Muscle layer of duodenum (tissue), 2 donors: ENCODE measurements around the gene GNG8.

Source experiments
- H3K27ac ChIP-seq: one replicate; pipeline ENCODE4 v1.7.0; 2013; ENCODE audit warnings: mild to moderate bottlenecking, low read length
- H3K27me3 ChIP-seq: one replicate; pipeline ENCODE4 v1.7.0; 2013; ENCODE audit warnings: low read depth, mild to moderate bottlenecking, control low read depth, low read length
- H3K36me3 ChIP-seq, 2 donors: one replicate each; pipeline ENCODE4 v1.7.0; 2013; ENCODE audit warnings: low read length in 2 of 2, control low read depth in 1 of 2, mild to moderate bottlenecking in 1 of 2; ENCODE audit not compliant: insufficient read depth in 2 of 2, control insufficient read depth in 1 of 2
- H3K4me1 ChIP-seq, 2 donors: one replicate each; pipeline ENCODE4 v1.7.0; 2013; ENCODE audit warnings: low read length in 2 of 2, mild to moderate bottlenecking in 2 of 2, control low read depth in 1 of 2, moderate library complexity in 1 of 2; ENCODE audit not compliant: insufficient read depth in 2 of 2, control insufficient read depth in 1 of 2
- H3K4me3 ChIP-seq, 2 donors: one replicate each; pipeline ENCODE4 v1.7.0; 2013; ENCODE audit warnings: low read length in 2 of 2, low read depth in 1 of 2, mild to moderate bottlenecking in 1 of 2
- H3K9me3 ChIP-seq, 2 donors: one replicate each; pipeline ENCODE4 v1.7.0; 2013; ENCODE audit warnings: low read length in 2 of 2, control low read depth in 1 of 2, mild to moderate bottlenecking in 1 of 2; ENCODE audit not compliant: control insufficient read depth in 1 of 2
- donor health status: healthy.

Gene GNG8

GRCh38 chr19:46606019-46606418 is 30.0 kb downstream of the GNG8 start:
- Histone ChIP-seq H3K9me3 (no peaks in the 10 kb centered on the region), H3K27me3 (no peaks in the 10 kb centered on the region), H3K4me3 (no peak overlapping the region), H3K27ac (no peak overlapping the region), H3K4me1 (peaks cover 17 to 40% of the 10 kb centered on the region in 2 donors), H3K36me3 (peaks cover 39% of the 10 kb centered on the region in 2 donors)

DNA sequence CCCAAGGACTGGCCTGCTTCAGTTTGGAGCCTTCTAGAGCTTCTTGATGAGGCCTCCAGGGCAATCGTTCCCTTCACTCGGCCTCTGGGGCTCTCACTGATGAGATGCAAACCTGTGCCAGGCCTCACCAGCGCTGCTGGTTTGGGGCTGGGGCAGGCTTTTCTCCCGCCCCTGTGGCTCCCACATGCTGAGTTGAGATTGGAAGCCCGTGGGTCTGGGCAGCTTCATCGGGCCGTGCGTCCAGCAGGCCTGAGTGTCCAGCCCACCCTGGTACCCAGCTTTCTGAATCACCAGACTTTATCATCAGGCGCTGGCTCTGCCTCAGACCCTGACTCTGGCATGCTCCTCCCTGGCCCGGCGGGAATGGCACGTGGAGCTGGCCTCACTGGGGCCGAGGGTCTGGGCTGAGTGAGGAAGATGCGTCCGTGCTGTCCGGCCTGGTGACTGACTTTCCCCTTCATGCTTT is 30.6 kb downstream of the GNG8 start:
- no peak overlapping the region for H3K27ac ChIP-seq
- no peak overlapping the region for H3K4me3 ChIP-seq
- H3K27me3 ChIP-seq = no peaks in the 10 kb centered on the region
- H3K9me3 ChIP-seq = no peaks in the 10 kb centered on the region
- peaks cover 39 to 42% of the 10 kb centered on the region in 2 donors for H3K36me3 ChIP-seq
- peaks cover 17 to 40% of the 10 kb centered on the region in 2 donors for H3K4me1 ChIP-seq

DNA sequence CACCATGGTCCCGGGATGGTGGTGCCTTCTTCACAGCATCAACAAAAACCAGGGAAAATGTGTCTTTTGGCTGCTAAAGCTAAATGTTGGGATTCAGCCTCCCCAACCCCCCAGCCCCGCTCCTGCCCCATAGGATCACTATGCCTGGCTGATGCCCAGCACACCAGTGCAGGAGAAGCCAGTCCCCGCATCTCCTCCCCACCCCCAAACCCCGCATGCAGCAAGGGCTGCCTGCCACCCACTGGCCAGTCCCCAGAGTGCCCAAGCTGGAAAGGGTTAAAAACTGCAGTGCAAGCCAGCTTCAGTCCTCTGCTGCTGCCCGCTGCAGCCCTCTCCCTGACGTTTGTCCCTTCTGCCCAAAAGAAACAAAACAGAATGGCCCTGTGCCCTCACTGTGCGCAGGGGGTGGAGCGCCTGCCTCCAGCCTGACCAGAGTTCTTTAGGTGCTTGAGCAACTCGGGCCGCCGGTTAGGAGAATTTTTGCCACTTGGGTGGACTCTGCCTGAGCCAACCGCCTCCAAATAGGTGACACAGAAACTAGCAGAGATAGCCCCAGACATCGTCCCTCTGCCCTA is 31.1 kb downstream of the GNG8 start:
- Histone ChIP-seq H3K9me3 (no peaks in the 10 kb centered on the region), H3K4me1 (peaks cover 17 to 44% of the 10 kb centered on the region in 2 donors), H3K27ac (no peak overlapping the region), H3K27me3 (no peaks in the 10 kb centered on the region), H3K4me3 (peak overlapping the region in 1 of 2 donors; percentile 14), H3K36me3 (peaks cover 39 to 41% of the 10 kb centered on the region in 2 donors)

- peak overlapping the region; percentile 96 for H3K27ac ChIP-seq
- H3K27me3 ChIP-seq = no peaks in the 10 kb centered on the region
- H3K4me3 ChIP-seq = peak overlapping the region; percentile 96 to 99
- peaks cover 0 to 5% of the 10 kb centered on the region in 2 donors for H3K9me3 ChIP-seq
- H3K36me3 ChIP-seq = peaks cover 30% of the 10 kb centered on the region in 2 donors
- H3K4me1 ChIP-seq = peaks cover 17 to 45% of the 10 kb centered on the region in 2 donors
Observed at GRCh38 chr19:46603752-46604231, 32.2 kb downstream of the GNG8 start.

DNA sequence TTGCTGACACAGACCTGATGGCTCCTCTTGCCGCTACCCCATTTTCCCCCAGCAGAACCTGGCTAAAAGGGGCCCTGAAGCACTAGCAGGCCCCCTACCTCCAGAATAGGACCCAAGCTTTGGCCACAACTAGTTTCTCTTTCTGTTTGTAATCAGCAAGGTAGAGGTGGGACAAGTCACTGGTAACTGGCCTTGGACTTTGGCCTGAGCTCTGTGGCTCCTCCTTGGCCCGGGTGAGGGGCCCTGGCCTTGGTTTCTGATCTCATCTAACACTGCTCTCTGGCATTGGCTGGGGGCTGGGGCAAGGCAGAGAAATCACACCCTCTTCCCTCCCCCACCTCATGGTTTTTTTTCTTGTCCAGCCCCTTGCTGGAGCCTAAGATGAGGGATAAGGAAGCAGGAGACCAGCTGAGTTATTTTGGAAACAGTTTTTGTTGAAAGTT is 32.8 kb downstream of the GNG8 start:
- Histone ChIP-seq H3K27me3 (no peaks in the 10 kb centered on the region), H3K4me1 (peaks cover 17 to 45% of the 10 kb centered on the region in 2 donors), H3K36me3 (peaks cover 24% of the 10 kb centered on the region in 2 donors), H3K4me3 (peak overlapping the region; percentile 96 to 99), H3K9me3 (peaks cover 0 to 6% of the 10 kb centered on the region in 2 donors), H3K27ac (peak overlapping the region; percentile 96)

DNA sequence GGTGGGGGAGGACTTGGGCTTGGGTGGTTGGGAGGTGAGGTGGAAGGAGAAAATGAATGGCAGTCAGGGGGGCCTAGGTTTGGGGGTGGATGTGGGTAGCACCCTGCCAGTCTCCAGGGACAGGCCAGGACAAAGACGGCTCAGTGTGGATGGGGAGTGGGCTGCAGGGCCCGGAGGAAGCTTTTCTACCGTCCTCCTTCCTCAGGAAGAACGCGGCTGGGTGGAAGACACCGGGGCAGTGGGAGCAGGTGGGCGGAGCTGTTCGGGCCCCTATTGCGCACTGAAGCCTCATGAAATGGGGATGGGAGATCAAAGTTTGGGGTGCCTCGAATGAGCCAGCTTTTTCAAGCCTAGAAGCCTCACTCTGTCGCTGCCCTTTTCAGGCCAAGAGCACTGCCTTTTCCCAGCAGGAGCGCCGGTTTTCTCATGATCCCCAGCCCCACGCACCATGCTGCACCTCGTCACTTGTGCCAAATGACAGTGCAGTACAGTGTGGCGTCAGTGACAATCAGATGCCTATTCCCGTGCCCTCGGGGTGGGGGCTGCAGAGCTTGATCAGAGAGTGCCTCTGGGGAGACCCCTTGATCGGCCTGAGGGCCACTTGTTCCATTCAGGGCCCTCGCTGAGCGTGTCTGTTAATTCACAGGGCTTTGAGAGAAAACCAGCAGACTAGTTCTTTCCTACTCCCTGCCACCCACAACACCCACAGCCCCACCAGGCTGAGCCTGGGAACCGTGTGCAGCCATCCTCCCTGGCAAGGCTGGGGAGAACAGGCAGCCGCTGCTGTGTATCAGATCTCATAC is 33.4 kb downstream of the GNG8 start:
- no peaks in the 10 kb centered on the region for H3K27me3 ChIP-seq
- H3K4me3 ChIP-seq = peak overlapping the region; percentile 96 to 99
- peaks cover 0 to 6% of the 10 kb centered on the region in 2 donors for H3K9me3 ChIP-seq
- peak overlapping the region; percentile 96 for H3K27ac ChIP-seq
- peaks cover 18% of the 10 kb centered on the region in 2 donors for H3K36me3 ChIP-seq
- H3K4me1 ChIP-seq = peaks cover 17 to 45% of the 10 kb centered on the region in 2 donors

DNA sequence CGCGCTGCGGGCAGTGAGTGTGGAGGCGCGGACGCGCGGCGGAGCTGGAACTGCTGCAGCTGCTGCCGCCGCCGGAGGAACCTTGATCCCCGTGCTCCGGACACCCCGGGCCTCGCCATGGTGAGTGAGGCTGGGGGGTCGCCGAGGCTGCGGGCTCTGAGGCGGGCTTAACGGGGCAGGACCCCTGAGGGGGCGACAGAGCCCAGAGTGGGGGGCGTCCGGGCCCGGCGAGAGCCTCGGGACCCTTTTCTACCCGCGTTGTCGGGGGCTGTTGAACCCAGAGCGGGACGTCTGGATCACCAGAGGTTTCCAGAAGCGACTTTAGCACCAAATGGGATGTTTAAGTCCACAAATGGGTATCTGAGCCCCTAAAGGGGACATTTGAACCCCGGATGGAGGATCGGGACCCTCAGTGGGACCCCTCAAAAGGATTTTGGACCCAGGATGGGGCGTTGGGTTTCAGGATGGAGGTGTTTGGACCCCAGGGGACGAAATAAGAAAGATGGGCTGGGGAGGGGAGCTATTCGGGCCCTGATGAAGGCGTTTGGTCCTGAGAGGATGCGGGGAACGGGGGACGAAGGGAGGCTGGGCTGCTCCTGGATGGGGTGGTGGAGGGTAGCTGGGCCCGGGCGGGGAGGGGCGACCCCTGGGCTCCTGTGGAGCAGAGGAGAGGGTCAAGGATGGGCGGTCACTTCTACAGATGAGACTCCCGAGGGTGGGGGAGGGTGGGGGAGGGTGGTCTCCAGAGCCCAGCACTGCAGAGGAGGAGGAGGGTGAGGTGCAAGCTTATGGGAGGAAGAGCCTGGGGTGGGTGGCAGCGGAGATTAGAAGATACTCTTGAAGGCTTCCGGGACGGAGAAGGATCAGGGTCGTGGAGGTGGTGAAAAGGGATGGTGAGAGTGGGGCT is 34.4 kb downstream of the GNG8 start, which contains the start of gene CALM3:
CALM3 (plus strand) TSS at position 13 of the 907 bp plus-strand sequence; CDS start at position 118, 105 bp downstream.
- Histone ChIP-seq H3K36me3 (peaks cover 8 to 10% of the 10 kb centered on the region in 2 donors), H3K9me3 (peaks cover 0 to 6% of the 10 kb centered on the region in 2 donors), H3K4me1 (peaks cover 17 to 40% of the 10 kb centered on the region in 2 donors)

DNA sequence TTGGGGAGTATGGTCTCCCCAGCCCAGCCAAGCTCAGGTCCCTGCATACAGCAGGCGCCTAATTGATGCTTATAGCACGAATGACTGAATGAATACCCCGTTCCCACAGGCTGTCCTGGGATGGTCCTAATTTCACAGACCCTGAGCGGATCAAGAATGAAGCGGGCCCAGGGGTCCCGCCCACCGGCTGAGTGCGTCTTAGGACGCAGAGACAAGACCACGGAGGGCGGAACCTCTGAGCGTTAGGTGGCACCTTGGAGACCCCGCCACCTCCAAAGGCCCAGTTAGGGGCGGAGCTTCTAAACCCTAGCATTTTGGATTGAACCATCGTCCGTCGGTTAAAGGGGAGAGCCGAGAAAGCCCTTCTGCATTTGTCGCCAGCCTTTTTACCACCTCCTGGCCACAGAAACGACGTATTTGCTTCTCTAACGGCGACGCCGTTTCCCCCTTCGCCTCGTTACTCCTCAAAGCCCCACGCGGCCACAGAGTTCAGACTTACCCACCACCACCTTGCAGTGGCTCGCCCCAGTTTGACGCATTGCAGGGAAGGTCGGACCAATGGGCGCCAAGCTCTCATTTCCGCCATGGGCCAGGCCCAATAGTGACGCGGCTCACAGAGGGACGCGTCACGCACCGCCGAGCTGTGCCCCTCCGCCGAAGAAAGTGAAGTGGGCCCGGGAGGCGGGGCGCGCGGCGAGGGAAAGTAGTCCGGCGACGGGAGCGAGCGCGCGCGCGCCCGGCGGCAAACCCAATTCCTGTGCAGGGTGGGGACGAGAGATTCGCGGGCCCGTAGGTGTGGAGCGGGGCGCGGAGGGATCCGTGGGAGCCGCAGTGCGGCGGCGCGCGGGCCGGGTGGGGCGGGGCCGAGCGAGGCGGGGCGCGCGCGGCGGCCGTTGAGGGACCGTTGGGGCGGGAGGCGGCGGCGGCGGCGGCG is 35.4 kb downstream of the GNG8 start:
- H3K27ac ChIP-seq = peak overlapping the region; percentile 100
- H3K27me3 ChIP-seq = no peaks in the 10 kb centered on the region
- peaks cover under 1 to 3% of the 10 kb centered on the region in 2 donors for H3K36me3 ChIP-seq
- peaks cover 0 to 6% of the 10 kb centered on the region in 2 donors for H3K9me3 ChIP-seq
- peak overlapping the region; percentile 78 to 96 for H3K4me3 ChIP-seq
- H3K4me1 ChIP-seq = peaks cover 17 to 39% of the 10 kb centered on the region in 2 donors

More for the DNA sequence above, 34.4 kb downstream of the GNG8 start, which contains the start of gene CALM3:
- Histone ChIP-seq H3K4me3 (peak within 1 kb of the TSS; percentile 96 to 99), H3K27ac (peak within 1 kb of the TSS; percentile 100), H3K27me3 (no peaks in the 10 kb centered on the region)

- peak overlapping the region; percentile 78 to 96 for H3K4me3 ChIP-seq
- H3K9me3 ChIP-seq = peaks cover 0 to 6% of the 10 kb centered on the region in 2 donors
- H3K27me3 ChIP-seq = no peaks in the 10 kb centered on the region
- peak overlapping the region; percentile 100 for H3K27ac ChIP-seq
- peaks cover 0 to 3% of the 10 kb centered on the region in 2 donors for H3K36me3 ChIP-seq
- peaks cover 17 to 31% of the 10 kb centered on the region in 2 donors for H3K4me1 ChIP-seq
Observed at GRCh38 chr19:46599716-46600373, 36.2 kb downstream of the GNG8 start.
